ENCODE measurements around the gene CCT5.

GRCh38 chr5:10306114-10306513, 56.0 kb downstream of the CCT5 start:
- no peak for TF ChIP-seq CTCF (IDR thresholded peaks at IDR 0.05)
- no peak for TF ChIP-seq POLR2AphosphoS5 (IDR thresholded peaks at IDR 0.05)
